ENCODE data around the gene PPP2R5D.
"Not testable (repeated sequence)": the region's sequence is repeated elsewhere in the genome, so short reads cannot be mapped to it uniquely, and the experiment has no call there.

PPP2R5D gene

GRCh38 chr6:42996513-42996912, 12.1 kb downstream of the PPP2R5D start:
- DNase-seq = no peak

- not testable (repeated sequence) for DNase-seq
These were observed 13.8 kb downstream of the PPP2R5D start for GRCh38 chr6:42998205-42998604.

DNA sequence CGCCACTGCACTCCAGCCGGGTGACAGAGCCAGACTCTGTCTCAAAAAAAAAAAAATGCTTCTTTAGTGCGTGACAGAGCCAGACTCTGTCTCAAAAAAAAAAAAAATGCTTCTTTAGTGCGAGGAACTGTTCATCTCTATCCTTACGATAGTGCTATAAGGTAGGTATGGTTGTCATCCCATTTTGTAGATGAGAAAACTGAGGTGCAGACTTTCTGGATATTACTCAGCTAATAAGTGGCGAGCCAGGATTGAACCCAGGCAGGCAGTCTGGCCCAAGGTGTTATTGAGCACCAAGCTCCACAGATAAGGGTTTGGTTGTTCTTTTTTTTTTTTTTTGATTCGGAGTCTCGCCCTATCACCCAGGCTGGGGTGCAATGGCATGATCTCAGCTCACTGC, 17.5 kb downstream of the PPP2R5D start:
- no peak for DNase-seq

DNA sequence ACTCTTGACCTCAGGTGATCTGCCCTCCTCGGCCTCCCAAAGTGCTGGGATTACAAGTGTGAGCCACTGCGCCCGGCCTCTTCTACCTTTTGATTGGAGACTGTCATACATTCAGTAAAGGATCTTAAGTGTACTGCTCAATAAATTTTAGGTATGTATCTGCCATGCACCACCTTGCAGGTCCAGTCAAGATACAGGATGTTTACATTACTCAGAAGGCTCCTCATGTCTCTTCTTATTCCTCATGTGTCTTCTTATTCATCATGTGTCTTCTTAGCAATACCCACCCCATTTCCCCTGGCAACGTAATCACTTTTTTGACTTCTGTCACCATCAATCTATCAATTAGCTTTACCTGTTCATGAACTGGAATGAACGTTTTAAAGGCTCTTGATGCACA, 21.5 kb downstream of the PPP2R5D start:
- no peak for DNase-seq

- no peak for DNase-seq
These were observed 21.9 kb downstream of the PPP2R5D start for GRCh38 chr6:43006251-43006650.

DNA sequence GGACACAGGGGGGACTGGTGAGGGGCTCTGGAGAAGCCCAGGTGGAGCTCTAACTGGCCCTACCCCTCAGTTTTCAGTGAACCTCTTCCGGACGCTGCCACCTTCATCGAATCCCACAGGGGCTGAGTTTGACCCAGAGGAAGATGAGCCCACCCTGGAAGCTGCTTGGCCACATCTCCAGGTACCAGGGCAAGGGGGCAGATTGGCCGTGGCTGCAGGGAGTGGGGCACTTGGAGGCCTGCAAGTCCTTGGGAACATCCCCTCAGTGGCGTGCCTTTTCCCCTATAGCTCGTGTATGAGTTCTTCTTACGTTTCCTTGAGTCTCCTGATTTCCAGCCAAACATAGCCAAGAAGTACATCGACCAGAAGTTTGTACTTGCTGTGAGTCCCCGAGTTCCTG, 22.8 kb downstream of the PPP2R5D start:
- DNase-seq = no peak

DNA sequence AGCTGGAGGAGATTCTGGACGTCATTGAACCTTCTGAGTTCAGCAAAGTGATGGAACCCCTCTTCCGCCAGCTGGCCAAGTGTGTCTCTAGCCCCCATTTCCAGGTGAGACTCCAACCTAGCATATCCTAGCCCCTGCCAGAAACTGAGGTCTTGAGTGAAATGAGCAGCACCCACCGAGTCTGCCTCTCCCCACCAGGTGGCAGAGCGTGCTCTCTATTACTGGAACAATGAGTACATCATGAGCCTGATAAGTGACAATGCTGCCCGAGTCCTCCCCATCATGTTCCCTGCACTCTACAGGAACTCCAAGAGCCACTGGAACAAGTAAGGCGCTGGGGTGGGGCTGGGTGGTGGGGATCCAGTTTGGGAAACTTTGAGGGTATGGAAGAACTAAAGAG, 24.8 kb downstream of the PPP2R5D start:
- peak; percentile 59 to 65 for DNase-seq

DNA sequence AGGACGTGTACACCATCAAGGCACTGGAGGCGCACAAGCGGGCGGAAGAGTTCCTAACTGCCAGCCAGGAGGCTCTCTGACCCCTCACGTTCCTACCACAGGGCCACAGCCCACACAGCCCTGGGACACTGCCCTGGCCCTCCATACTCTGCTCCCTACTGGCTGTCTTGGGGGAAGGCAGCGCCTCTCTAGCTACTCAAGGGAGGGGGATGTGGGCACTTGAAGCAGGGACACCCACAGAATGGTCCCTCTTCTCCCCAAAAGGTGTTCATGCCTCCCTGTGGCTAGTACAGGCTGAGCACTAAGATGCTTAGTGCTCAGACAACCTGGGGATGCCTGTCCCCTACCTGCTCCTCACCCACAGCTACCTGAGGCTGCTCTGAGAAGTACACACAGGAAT, 26.8 kb downstream of the PPP2R5D start:
- no peak for DNase-seq

- DNase-seq = no peak
These were observed 28.0 kb downstream of the PPP2R5D start for GRCh38 chr6:43012364-43012763.

GRCh38 chr6:43013097-43013842, 28.9 kb downstream of the PPP2R5D start:
- DNase-seq = peak; percentile 63 to 71

DNA sequence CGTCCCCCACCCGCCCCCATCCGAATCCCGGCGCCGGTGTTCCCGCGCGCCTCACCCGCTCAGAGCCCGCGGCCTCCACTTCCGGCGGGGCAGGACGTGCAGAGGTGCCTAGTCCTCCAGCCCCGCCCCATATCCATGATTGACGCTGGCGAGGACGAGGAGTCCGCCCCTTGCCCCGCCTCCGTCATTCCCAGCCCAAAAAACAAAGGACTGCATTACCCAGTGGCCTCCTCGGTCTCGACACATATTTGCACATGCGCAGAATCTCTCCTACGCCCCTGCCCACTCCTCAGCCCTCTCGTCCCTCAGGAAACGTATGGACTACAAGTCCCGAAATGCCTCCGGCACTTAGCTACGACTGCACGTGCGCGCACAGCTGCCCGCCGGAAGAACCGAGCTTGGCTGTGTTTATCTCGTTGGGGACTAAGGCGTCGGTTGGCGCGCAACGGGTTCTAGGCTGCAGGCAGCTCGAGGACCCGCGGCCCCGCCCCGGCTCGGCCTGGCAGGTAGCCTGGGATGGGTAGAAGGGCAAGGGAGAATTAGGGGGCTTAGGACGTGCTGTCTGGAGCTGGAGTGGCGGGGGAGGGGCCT, 29.6 kb downstream of the PPP2R5D start, which contains the start of the genes KLHDC3 and MEA1:
Gene KLHDC3, plus strand, starts transcription at position 407 of the 591 bp plus-strand sequence. CDS start 2,944 bp downstream, outside the sequence.
Gene MEA1, minus strand, starts transcription at position 104 of the 591 bp plus-strand sequence. CDS start 133 bp downstream, outside the sequence.
- peak; percentile 99 for DNase-seq

DNA sequence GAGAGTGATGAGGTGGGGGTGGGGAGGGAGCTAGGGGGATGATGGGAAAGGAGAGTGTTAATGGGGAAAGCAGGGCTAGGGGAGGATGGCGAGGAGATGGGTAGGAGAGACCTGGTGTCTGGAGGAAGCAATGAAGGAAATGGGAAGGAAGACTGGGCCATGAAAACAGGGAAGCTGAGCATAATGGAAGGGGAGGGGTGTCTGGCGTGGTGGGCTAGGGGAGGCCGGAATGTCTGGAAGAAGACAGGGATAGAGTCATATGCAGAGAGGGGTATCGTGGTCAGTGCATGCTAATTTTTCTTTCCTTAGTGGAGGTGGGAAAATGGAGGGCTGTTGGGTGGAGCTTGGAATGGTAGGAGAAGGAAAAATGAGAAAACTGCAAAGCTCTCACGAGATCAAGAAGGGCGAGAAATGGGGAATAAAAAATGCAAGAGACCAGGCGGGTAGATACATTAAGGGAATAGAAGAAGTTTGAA, 30.1 kb downstream of the PPP2R5D start:
- DNase-seq = peak in 1 of 2 experiments; percentile 29

GRCh38 chr6:43016176-43016942, 32.0 kb downstream of the PPP2R5D start:
- peak in 1 of 2 experiments; percentile 16 for DNase-seq

- DNase-seq = no peak
These were observed 32.6 kb downstream of the PPP2R5D start for GRCh38 chr6:43016943-43017334.

GRCh38 chr6:43019152-43019551, 34.8 kb downstream of the PPP2R5D start:
- DNase-seq = no peak

- DNase-seq = no peak
These were observed 35.8 kb downstream of the PPP2R5D start for GRCh38 chr6:43020052-43020705.

DNA sequence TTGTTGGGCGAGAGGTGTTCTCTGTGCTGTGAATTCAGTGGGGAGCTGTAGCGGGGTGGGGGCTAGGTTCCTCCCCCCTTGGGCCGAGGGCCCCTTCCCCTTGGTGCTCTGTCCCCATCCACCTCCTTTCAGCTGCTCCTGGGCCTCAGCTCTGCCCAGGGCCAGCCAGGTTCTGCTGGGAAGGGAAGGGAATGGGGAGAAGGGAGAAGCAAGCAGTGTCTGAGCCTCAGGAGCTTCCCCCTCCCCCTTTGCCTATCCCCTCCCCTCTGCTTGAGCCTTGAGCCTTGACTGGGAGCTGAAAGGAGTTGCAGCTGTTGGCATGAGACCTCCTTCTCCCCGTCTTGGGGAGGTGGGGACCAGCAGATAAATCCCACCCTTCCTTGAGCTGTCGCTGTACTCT, 36.5 kb downstream of the PPP2R5D start:
- DNase-seq = peak; percentile 36 to 48

DNA sequence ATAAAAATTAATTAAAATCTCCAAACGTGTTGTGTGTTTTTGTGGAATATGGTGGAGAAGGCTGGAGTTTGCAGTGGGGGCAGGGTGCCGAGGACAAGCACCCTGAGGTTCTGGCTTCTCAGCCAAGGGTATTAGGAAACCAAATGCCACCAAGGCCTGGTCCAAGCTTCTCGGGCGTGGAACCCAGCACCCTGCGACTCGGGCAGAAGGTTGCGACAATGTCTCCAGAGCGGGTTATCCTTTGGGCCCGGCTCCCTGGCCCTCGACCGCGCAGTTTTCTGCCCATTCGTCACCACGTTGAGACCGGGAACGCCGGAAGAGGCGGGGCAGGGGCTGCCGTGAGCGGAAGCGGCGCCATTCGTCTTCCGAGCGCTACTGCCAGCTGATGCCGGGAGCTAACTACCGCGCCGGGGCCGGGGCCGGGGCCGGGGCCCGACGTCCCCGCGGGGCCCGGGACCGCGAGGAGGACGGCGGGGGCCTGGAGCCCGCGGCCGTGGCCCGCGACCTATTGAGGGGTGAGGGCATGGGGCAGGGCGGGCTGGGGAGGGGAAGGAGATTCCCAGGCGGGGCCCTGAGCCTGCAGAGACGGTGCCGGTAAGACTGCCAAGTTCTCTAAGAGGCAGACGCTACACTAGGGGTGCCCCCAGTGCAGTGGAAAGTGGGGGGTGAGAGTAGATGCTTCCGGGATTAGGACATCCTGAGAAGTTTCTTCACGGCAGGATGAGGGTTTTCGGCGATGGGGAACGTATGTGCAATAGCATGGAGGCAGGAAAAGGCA, 37.1 kb downstream of the PPP2R5D start, which contains the start of gene RRP36:
Gene RRP36, plus strand, starts transcription at position 354 of the 778 bp plus-strand sequence. Its CDS starts 32 bp downstream, at position 386.
- peak; percentile 62 to 76 for DNase-seq

DNA sequence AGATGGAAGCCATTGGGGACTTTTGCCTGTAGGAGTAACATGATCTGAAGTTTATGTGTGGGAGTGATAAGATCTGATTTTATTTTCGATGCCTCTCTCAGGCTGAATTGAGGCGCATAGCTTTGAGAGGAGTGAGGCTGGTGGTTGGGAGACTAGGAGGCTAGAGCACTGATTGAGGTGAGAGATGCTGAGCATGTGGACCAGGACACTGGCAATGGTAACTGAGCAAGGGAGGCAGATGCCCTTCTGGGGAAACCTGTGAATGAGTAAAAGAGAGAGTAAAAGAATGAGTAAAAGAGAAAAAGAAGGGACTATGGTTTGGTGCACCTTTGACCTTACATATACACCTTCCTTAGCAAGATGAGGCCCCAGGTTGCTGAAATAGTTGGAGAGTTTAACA, 40.1 kb downstream of the PPP2R5D start:
- no peak for DNase-seq

DNA sequence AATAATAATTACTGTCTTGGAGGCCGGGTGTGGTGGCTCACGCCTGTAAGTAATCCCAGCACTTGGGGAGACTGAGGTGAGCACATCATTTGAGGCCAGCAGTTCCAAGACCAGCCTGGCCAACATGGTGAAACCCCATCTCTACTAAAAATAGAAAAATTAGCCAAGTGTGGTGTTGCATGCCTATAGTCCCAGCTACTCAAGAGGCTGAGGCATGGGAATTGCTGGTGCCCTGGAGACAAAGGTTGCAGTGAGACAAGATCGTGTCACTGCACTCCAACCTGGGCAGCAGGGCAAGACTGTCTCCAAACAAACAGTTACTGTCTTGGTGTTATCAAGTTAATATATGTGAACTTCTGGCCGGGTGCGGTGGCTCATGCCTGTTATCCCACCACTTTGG, 42.0 kb downstream of the PPP2R5D start:
- no peak for DNase-seq

DNA sequence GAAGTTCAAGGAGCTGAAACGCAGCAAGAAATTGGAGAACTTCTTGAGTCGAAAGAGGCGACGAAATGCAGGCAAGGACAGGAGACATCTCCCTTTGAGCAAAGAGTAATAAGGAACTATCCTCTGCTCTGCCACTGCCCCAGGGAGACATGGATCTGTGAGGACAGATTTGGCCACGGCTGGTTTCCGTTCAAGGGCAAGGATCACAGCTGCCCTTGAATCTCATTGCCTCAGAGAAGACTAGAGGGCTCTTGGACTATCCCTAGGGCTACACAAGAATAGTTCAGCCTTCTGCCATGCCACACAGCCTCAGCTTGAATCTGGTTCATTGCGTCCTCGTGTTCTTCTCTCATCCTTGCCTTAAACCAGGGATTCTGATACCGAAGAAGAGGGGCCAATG, 44.8 kb downstream of the PPP2R5D start:
- DNase-seq = no peak

GRCh38 chr6:43032326-43032725, 48.0 kb downstream of the PPP2R5D start:
- no peak for DNase-seq
